HCT116 (cell line): ENCODE results near the gene ELP2.

ENCODE experiments used
- CTCF ChIP-seq, 3 experiments: fragments of 200-600 bp in 1 of 3; sonication (generic) in 1 of 3; IDR thresholded peaks in 2 of 3; conservative IDR thresholded peaks in 1 of 3; 2 replicates each; pipeline ENCODE4 v1.5.1; 2012 to 2017; ENCODE audit warnings: low read depth in 2 of 3, low read length in 2 of 3, antibody characterized with exemption in 1 of 3, borderline replicate concordance in 1 of 3, control low read depth in 1 of 3, mild to moderate bottlenecking in 1 of 3, mixed read lengths in 1 of 3, mixed run types in 1 of 3, moderate library complexity in 1 of 3; ENCODE audit not compliant: insufficient read depth in 1 of 3
- POLR2A ChIP-seq: IDR thresholded peaks from 2 replicates; pipeline ENCODE4 v1.7.0; 2011; ENCODE audit warnings: borderline replicate concordance; ENCODE audit not compliant: insufficient read depth, insufficient read length; ENCODE audit errors: extremely low read depth
- POLR2AphosphoS5 ChIP-seq: IDR thresholded peaks from 2 replicates; pipeline ENCODE4 v1.6.1; 2011; ENCODE audit warnings: mild to moderate bottlenecking, low read depth, low read length, moderate library complexity
- SIN3A ChIP-seq: IDR thresholded peaks from 2 replicates; pipeline ENCODE4 v1.6.1; 2012; ENCODE audit warnings: low read depth
- TF ChIP-seq, protein P1 (sequence below): IDR thresholded peaks from 2 replicates; pipeline ENCODE4 v1.6.1; 2012

GRCh38 chr18:36128907-36129299 is 796 bp upstream of the ELP2 start:
- TF ChIP-seq POLR2A (peak; percentile 63), POLR2AphosphoS5 (no peak; the same call in 1 of the 2 replicates), CTCF (IDR thresholded peaks at IDR 0.05 in 2 of 3, conservative IDR thresholded peaks at IDR 0.05 in 1 of 3; ENCODE audit: borderline replicate concordance in 1 of 3, insufficient read depth in 1 of 3, low read depth in 2 of 3, low read length in 2 of 3) (no peak), SIN3A (no peak)
- TF ChIP-seq, protein P1, sequence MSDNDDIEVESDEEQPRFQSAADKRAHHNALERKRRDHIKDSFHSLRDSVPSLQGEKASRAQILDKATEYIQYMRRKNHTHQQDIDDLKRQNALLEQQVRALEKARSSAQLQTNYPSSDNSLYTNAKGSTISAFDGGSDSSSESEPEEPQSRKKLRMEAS: no peak
